ENCODE results near the gene ATG14.

ATG14 gene, protein sequence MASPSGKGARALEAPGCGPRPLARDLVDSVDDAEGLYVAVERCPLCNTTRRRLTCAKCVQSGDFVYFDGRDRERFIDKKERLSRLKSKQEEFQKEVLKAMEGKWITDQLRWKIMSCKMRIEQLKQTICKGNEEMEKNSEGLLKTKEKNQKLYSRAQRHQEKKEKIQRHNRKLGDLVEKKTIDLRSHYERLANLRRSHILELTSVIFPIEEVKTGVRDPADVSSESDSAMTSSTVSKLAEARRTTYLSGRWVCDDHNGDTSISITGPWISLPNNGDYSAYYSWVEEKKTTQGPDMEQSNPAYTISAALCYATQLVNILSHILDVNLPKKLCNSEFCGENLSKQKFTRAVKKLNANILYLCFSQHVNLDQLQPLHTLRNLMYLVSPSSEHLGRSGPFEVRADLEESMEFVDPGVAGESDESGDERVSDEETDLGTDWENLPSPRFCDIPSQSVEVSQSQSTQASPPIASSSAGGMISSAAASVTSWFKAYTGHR

DNA sequence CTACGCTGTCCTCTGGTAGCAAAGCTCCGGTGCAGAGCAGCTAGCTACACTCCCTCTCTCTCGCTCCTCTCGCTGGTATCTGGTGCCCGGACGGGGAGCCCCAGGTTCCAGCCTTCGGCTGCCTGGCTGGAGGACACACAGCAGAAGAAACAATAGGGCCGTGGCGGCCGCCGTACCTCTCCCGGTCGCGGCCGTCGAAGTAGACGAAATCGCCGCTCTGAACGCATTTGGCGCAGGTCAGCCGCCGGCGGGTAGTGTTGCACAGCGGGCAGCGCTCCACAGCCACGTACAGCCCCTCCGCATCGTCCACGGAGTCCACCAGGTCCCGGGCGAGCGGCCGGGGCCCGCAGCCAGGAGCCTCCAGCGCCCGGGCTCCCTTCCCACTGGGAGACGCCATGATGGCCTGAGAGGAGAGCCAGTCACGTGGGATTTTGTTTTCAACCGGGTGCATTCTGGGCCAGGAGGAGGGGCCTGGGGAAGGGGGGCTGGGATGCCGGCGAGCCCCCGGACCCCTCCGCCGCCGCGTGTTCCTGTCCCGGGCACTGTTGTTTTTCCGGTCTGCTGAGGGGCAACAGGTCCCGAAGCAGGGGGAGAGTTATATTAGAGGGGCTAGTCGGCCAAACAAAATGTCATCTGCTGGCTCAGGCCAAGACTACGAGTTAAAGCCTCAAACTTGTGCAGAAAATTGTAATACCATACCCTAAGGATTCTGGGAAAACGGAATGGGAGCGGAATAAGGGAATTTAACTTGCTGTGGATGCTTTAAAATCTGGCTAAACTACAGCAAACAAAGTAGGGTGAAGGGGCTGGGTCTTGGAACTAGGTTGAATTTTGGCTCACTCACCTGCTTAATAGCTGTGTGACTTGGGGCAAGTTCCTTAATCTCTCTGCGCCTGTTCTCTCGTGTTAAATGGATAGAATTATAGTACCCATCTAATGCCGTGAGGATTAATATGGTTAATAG is at the start of gene ATG14:
Gene ATG14 (minus strand): TSS at position 405 of the 964 bp plus-strand sequence. CDS start 8 bp downstream, at position 397.
- H3K36me3 ChIP-seq (ENCODE audit: control insufficient read depth in 2 of 2, insufficient read depth in 1 of 2, low read length in 2 of 2) = no peaks in the 10 kb centered on the region
- H3K9me3 ChIP-seq (ENCODE audit: control insufficient read depth, insufficient read depth, low read depth, low read length) = no peaks in the 10 kb centered on the region
- H3K4me1 ChIP-seq (ENCODE audit: control insufficient read depth, insufficient read depth, low read length) = 0 out of 2 replicates have a peak, but pooled peaks cover 6% of the 10 kb centered on the region
- CTCF ChIA-PET = interaction anchor here (2.3 kb wide), 1 partner anchor 34 kb away, joined by 6 read pairs; no protein-coding TSS in a partner anchor
- H3K4me3 ChIP-seq (ENCODE audit: low read depth, low read length) = peak within 1 kb of the TSS; percentile 93
- peak within 1 kb of the TSS; percentile 55; the same call in 1 of the 2 replicates for H3K27ac ChIP-seq (ENCODE audit: extremely low read depth, low read depth, low read length)
- POLR2A ChIA-PET = no interaction called here
- TF ChIP-seq GLIS1 (tag by site-specific recombination; IDR thresholded peaks at IDR 0.05) (peak; percentile 4; the same call in 1 of the 2 replicates), KLF7 (tag by site-specific recombination; IDR thresholded peaks at IDR 0.05; ENCODE audit: borderline replicate concordance) (no peak), ZNF843 (tag by site-specific recombination; IDR thresholded peaks at IDR 0.05) (0 out of 2 replicates have a peak, but pooled peaks have one; percentile 19), ZNF548 (tag by site-specific recombination; IDR thresholded peaks at IDR 0.05) (no peak), ZBTB8A (tag by site-specific recombination; IDR thresholded peaks at IDR 0.05) (no peak; the same call in none of the 2 replicates), OVOL3 (tag by site-specific recombination; IDR thresholded peaks at IDR 0.05) (peak; percentile 35; the same call in 1 of the 2 replicates), ZNF629 (tag by site-specific recombination; IDR thresholded peaks at IDR 0.05) (peak; percentile 40), ZEB2 (tag by site-specific recombination; IDR thresholded peaks at IDR 0.05) (peak; percentile 78; the same call in 1 of the 2 replicates), KLF10 (tag by site-specific recombination; IDR thresholded peaks at IDR 0.05) (peak; percentile 89), ZNF132 (tag by site-specific recombination; IDR thresholded peaks at IDR 0.05; ENCODE audit: borderline replicate concordance) (no peak), ZNF174 (tag by site-specific recombination; IDR thresholded peaks at IDR 0.05) (no peak), ZSCAN30 (tag by site-specific recombination; IDR thresholded peaks at IDR 0.05) (peak; percentile 57), ZNF157 (tag by site-specific recombination; IDR thresholded peaks at IDR 0.05) (no peak), SCRT2 (tag by site-specific recombination; IDR thresholded peaks at IDR 0.05) (peak; percentile 96), ZNF626 (tag by site-specific recombination; IDR thresholded peaks at IDR 0.05) (no peak), ZNF670 (tag by site-specific recombination; IDR thresholded peaks at IDR 0.05; ENCODE audit: low read depth) (no peak), ZNF660 (tag by site-specific recombination; IDR thresholded peaks at IDR 0.05) (peak; percentile 30; the same call in 1 of the 2 replicates)
- TF ChIP-seq, protein P1, sequence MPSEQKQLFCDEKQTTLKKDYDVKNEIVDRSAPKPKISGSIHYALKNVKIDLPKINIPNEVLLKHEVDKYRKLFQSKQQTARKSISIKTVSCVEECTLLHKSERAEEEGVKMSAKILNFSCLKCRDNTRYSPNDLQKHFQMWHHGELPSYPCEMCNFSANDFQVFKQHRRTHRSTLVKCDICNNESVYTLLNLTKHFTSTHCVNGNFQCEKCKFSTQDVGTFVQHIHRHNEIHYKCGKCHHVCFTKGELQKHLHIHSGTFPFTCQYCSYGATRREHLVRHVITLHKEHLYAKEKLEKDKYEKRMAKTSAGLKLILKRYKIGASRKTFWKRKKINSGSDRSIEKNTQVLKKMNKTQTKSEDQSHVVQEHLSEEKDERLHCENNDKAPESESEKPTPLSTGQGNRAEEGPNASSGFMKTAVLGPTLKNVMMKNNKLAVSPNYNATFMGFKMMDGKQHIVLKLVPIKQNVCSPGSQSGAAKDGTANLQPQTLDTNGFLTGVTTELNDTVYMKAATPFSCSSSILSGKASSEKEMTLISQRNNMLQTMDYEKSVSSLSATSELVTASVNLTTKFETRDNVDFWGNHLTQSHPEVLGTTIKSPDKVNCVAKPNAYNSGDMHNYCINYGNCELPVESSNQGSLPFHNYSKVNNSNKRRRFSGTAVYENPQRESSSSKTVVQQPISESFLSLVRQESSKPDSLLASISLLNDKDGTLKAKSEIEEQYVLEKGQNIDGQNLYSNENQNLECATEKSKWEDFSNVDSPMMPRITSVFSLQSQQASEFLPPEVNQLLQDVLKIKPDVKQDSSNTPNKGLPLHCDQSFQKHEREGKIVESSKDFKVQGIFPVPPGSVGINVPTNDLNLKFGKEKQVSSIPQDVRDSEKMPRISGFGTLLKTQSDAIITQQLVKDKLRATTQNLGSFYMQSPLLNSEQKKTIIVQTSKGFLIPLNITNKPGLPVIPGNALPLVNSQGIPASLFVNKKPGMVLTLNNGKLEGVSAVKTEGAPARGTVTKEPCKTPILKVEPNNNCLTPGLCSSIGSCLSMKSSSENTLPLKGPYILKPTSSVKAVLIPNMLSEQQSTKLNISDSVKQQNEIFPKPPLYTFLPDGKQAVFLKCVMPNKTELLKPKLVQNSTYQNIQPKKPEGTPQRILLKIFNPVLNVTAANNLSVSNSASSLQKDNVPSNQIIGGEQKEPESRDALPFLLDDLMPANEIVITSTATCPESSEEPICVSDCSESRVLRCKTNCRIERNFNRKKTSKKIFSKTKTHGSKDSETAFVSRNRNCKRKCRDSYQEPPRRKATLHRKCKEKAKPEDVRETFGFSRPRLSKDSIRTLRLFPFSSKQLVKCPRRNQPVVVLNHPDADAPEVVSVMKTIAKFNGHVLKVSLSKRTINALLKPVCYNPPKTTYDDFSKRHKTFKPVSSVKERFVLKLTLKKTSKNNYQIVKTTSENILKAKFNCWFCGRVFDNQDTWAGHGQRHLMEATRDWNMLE (tag by site-specific recombination; conservative IDR thresholded peaks at IDR 0.05; ENCODE audit: low read depth) = peak; percentile 54
- TF ChIP-seq, protein P2, sequence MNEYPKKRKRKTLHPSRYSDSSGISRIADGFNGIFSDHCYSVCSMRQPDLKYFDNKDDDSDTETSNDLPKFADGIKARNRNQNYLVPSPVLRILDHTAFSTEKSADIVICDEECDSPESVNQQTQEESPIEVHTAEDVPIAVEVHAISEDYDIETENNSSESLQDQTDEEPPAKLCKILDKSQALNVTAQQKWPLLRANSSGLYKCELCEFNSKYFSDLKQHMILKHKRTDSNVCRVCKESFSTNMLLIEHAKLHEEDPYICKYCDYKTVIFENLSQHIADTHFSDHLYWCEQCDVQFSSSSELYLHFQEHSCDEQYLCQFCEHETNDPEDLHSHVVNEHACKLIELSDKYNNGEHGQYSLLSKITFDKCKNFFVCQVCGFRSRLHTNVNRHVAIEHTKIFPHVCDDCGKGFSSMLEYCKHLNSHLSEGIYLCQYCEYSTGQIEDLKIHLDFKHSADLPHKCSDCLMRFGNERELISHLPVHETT (tag by site-specific recombination; IDR thresholded peaks at IDR 0.05) = peak; percentile 53; the same call in 1 of the 2 replicates
- TF ChIP-seq, protein P3, sequence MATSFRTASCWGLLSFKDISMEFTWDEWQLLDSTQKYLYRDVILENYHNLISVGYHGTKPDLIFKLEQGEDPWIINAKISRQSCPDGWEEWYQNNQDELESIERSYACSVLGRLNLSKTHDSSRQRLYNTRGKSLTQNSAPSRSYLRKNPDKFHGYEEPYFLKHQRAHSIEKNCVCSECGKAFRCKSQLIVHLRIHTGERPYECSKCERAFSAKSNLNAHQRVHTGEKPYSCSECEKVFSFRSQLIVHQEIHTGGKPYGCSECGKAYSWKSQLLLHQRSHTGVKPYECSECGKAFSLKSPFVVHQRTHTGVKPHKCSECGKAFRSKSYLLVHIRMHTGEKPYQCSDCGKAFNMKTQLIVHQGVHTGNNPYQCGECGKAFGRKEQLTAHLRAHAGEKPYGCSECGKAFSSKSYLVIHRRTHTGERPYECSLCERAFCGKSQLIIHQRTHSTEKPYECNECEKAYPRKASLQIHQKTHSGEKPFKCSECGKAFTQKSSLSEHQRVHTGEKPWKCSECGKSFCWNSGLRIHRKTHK (tag by site-specific recombination; IDR thresholded peaks at IDR 0.05) = no peak
- TF ChIP-seq, protein P4, sequence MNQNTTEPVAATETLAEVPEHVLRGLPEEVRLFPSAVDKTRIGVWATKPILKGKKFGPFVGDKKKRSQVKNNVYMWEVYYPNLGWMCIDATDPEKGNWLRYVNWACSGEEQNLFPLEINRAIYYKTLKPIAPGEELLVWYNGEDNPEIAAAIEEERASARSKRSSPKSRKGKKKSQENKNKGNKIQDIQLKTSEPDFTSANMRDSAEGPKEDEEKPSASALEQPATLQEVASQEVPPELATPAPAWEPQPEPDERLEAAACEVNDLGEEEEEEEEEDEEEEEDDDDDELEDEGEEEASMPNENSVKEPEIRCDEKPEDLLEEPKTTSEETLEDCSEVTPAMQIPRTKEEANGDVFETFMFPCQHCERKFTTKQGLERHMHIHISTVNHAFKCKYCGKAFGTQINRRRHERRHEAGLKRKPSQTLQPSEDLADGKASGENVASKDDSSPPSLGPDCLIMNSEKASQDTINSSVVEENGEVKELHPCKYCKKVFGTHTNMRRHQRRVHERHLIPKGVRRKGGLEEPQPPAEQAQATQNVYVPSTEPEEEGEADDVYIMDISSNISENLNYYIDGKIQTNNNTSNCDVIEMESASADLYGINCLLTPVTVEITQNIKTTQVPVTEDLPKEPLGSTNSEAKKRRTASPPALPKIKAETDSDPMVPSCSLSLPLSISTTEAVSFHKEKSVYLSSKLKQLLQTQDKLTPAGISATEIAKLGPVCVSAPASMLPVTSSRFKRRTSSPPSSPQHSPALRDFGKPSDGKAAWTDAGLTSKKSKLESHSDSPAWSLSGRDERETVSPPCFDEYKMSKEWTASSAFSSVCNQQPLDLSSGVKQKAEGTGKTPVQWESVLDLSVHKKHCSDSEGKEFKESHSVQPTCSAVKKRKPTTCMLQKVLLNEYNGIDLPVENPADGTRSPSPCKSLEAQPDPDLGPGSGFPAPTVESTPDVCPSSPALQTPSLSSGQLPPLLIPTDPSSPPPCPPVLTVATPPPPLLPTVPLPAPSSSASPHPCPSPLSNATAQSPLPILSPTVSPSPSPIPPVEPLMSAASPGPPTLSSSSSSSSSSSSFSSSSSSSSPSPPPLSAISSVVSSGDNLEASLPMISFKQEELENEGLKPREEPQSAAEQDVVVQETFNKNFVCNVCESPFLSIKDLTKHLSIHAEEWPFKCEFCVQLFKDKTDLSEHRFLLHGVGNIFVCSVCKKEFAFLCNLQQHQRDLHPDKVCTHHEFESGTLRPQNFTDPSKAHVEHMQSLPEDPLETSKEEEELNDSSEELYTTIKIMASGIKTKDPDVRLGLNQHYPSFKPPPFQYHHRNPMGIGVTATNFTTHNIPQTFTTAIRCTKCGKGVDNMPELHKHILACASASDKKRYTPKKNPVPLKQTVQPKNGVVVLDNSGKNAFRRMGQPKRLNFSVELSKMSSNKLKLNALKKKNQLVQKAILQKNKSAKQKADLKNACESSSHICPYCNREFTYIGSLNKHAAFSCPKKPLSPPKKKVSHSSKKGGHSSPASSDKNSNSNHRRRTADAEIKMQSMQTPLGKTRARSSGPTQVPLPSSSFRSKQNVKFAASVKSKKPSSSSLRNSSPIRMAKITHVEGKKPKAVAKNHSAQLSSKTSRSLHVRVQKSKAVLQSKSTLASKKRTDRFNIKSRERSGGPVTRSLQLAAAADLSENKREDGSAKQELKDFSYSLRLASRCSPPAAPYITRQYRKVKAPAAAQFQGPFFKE (tag by site-specific recombination; IDR thresholded peaks at IDR 0.05; ENCODE audit: borderline replicate concordance) = no peak
